DMS114 treated with DMSO at 0.1 percent for 48 hours (cell line): ENCODE results near the gene TUBA8.
"Not testable (repeated sequence)": the region's sequence is repeated elsewhere in the genome, so short reads cannot be mapped to it uniquely, and the experiment has no call there.

Experiments
- DNase-seq: peaks from one replicate; lab custom pipeline; 2025; ENCODE audit not compliant: unreplicated experiment; lab: John Stamatoyannopoulos, UW

The TUBA8 gene

GRCh38 chr22:18123476-18124025 is 12.9 kb downstream of the TUBA8 start:
- not testable (repeated sequence) for DNase-seq

- DNase-seq, result no peak
Observed at GRCh38 chr22:18126606-18127005, 16.0 kb downstream of the TUBA8 start.

- no peak for DNase-seq
Observed at GRCh38 chr22:18130018-18130417, 19.4 kb downstream of the TUBA8 start.

DNA sequence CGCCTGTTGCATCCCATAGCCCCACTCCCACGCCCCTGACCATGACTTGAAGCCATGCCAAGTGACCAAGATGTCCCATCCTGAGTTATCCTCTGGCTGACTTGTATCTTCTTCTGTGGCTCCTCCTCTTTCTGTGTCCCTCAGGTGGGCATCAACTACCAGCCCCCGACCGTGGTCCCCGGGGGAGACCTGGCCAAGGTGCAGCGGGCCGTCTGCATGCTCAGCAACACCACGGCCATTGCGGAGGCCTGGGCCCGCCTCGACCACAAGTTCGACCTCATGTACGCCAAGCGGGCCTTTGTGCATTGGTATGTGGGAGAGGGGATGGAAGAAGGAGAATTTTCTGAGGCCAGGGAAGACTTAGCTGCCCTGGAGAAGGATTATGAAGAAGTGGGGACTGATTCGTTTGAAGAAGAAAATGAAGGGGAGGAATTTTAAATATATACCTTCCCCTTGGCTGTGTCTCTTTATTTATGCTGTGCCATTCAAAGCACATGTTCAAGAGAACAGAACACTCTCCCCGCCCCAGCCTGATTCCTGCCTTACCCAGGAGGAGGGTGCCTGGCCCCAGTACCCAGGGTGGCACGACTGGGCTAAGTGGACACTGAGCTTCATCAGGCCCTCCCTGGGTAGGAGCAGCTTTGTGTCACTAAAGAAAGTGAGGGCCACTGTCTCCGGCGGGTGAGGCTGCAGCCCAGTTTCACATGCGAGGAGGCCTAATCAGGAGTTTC is 20.3 kb downstream of the TUBA8 start:
- DNase-seq, result no peak

- DNase-seq, result no peak
Observed at GRCh38 chr22:18133452-18133851, 22.8 kb downstream of the TUBA8 start.

GRCh38 chr22:18136563-18137320 is 26.1 kb downstream of the TUBA8 start:
- no peak for DNase-seq

DNA sequence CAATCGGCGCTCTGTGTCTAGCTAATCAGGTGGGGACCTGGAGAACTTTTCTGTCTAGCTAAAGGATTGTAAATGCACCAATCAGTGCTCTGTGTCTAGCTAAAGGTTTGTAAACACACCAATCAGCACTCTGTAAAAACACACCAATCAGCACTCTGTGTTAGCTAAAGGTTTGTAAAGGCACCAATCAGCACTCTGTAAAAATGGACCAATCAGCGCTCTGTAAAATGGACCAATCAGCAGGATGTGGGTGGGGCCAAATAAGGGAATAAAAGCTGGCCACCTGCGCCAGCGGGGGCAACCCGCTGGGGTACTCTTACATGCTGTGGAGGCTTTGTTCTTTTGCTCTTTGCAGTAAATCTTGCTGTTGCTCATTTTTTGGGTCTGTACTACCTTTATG is 30.4 kb downstream of the TUBA8 start:
- not testable (repeated sequence) for DNase-seq

DNA sequence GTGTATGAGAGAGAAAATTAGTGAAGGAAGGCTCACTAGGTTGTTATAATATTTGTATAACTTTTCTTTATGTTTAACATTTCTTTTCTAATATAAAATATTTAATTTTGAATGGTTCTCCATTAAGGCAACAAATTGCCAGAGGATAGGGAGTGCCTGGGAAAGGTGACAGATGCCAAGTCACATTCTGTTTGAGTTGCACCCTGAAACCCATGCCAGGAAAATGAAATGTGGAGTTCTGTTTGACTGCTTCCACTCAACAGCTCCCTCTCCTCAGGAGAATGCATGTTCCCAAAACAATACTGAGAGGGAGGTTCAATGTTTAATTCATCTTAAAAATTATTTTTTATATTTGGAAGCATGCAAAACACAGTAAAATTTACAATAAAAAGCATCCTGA is 33.5 kb downstream of the TUBA8 start:
- DNase-seq, result no peak

DNA sequence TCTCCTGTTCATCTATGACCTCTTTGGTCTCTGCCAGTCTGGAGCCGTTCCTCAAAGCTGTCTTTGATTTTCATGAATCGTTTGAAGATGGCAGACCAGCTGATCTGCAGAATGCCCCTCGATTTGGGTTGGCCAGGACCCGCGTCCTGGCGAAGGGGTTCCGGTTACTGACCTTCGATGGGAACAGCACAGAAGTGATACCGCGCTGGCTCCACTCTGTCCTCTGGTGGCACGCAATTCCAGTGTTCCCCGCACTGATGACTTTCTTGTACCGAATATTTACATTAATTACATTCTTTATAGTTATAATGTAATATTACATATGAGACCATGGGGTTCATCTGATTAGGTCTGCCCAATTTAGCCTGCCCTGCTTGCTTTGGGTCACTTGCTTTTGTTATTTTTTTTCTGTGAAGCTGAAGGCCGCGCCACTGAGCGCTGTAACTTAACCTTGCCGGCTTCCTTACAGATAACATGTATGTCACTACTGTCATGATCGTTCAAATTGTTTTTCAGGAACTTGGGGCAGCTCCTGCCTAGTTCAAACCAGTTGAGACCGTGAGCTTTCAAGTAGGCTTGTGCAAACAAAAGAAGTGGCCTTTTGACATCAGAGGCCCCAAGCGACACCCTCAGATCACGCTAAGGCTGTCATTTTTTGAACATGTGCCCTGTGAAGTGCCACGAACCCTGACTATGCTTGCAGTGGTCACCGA is 35.2 kb downstream of the TUBA8 start:
- no peak for DNase-seq

GRCh38 chr22:18146389-18146753 is 35.8 kb downstream of the TUBA8 start:
- no peak for DNase-seq

DNA sequence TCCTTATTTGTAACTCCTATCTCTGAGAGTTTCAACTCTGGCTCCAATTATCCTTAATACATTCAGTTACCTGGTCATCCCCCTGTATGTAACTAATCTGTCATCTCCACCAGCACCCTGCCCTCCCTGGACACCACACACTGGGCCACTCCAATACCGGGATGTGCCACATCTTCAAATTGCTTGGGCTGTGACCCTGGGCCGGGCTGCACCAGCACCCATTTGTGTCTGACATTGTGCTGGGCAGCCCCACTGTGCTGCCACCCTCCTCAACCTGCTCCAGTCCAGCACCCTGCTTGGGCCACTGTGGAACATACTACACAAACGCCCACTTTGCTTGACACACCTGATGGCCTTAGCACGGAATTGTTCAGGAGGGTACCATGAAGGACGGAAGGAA is 37.2 kb downstream of the TUBA8 start:
- no peak for DNase-seq

DNA sequence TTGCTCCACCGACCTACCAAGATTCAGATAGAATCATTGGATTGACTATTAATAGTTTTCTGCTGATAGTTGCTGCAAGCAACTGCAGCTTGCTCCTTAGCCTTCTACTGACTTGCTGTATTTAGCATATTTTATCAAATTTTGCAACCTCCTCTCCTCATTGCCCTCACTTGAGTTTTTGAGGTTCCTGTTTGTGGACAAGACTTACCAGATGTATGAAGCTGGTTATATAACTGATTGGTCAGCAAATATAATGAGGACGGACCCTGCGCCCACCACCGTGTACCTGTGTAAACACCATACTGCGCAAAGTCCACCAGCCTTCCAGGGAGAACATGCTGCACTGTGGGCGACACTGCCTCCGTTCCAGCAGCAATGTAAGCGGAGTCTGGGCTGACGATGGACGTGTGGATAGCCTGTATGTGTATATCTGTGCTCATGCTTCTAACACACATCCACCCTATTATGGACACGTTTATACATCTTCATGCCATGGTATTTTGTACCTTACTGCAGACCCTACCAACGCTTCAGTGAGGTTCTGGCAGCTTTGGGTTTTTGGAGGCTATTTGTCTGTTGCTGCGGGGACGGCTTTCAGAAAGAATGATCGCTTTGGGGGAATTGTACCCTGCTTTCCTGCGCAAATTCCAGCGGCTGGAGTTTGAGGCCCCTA is 37.8 kb downstream of the TUBA8 start:
- DNase-seq, result no peak

GRCh38 chr22:18152519-18152918 is 41.9 kb downstream of the TUBA8 start:
- no peak for DNase-seq

- no peak for DNase-seq
Observed at GRCh38 chr22:18154821-18155390, 44.3 kb downstream of the TUBA8 start.

DNA sequence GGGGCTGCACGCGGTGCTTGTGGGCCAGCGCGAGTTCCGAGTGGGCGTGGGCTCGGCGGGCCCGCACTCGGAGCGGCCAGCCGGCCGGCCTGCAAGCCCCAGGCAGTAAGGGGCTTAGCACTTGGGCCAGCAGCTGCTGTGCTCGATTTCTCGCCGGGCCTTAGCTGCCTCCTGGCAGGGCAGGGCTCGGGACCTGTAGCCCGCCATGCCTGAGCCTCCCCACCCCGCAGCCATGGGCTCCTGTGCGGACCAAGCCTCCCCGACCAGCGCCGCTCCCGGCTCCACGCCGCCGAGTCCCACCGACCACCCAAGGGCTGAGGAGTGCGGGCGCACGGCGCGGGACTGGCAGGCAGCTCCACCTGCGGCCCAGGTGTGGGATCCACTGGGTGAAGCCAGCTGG is 44.9 kb downstream of the TUBA8 start:
- not testable (repeated sequence) for DNase-seq

- DNase-seq, result peak; percentile 6
Observed at GRCh38 chr22:18156878-18157713, 46.5 kb downstream of the TUBA8 start.

DNA sequence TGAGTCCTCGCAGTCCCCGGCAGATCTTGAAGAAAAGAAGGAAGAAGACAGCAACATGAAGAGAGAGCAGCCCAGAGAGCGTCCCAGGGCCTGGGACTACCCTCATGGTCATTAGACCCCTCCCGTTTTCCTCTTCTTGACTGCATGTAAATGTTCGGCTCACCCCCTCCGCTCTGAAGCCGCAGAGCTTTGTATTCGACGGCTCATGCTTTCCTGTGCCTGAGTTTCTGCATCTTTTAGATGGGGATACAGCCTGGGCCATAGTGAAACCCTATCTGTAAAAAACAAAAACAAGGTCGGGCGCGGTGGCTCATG is 47.1 kb downstream of the TUBA8 start:
- DNase-seq, result no peak

- not testable (repeated sequence) for DNase-seq
Observed at GRCh38 chr22:18160641-18161040, 50.0 kb downstream of the TUBA8 start.

- DNase-seq, result not testable (repeated sequence)
Observed at GRCh38 chr22:18163843-18164242, 53.2 kb downstream of the TUBA8 start.

GRCh38 chr22:18164584-18164983 is 54.0 kb downstream of the TUBA8 start:
- DNase-seq, result not testable (repeated sequence)
